Measurements from ENCODE around the gene LRCH3. TPM values are rescaled to one million over a fixed set of nuclear protein-coding genes. Genes with fewer than 3 reads are reported as not detected.

Gene LRCH3
- total RNA-seq, 1 experiment from 2014 or later = 75.8 TPM

DNA sequence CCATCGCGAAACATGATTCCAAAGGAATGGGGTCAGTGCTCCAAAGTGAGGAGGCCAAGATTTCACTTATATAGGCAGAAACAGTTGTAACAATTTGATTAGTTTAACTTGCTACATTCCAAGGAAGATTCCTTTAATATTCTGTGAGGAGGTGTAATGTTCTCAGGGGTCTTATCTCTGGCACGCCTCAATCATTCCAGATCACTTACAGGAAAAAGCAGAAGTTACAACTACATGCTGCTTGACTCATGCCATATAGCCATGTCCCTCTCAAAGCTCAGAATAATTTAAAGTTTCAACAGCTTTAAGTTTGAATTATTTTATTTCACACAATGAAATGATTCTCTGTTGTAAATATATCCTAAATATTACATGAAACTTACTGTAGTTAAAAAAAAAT lies 44.8 kb upstream of the LRCH3 start:
- intact Hi-C loops (cut with micrococcal nuclease; ENCODE audit: unreplicated experiment) (no loop called here), in situ Hi-C loops (cut with HindIII; ENCODE audit: low pct_unique_long_range_greater_than_20kb, low sequenced_read_pairs) (no loop called here)
- no peaks in the 10 kb centered on the region for H3K36me3 ChIP-seq (ENCODE audit: control insufficient read depth, insufficient read depth, low read length)
- no peaks in the 10 kb centered on the region for H3K27me3 ChIP-seq (ENCODE audit: control insufficient read depth, insufficient read depth, low read length)
- ATAC-seq = no peak
- TF ChIP-seq SIN3A (IDR thresholded peaks at IDR 0.05; ENCODE audit: borderline replicate concordance, insufficient read depth, low read depth, low read length) (no peak), POLR2AphosphoS5 (IDR thresholded peaks at IDR 0.05; ENCODE audit: low read depth, low read length) (no peak), TCF7L2 (IDR thresholded peaks at IDR 0.05; ENCODE audit: low read depth, low read length) (no peak)
- TF ChIP-seq, protein P1, sequence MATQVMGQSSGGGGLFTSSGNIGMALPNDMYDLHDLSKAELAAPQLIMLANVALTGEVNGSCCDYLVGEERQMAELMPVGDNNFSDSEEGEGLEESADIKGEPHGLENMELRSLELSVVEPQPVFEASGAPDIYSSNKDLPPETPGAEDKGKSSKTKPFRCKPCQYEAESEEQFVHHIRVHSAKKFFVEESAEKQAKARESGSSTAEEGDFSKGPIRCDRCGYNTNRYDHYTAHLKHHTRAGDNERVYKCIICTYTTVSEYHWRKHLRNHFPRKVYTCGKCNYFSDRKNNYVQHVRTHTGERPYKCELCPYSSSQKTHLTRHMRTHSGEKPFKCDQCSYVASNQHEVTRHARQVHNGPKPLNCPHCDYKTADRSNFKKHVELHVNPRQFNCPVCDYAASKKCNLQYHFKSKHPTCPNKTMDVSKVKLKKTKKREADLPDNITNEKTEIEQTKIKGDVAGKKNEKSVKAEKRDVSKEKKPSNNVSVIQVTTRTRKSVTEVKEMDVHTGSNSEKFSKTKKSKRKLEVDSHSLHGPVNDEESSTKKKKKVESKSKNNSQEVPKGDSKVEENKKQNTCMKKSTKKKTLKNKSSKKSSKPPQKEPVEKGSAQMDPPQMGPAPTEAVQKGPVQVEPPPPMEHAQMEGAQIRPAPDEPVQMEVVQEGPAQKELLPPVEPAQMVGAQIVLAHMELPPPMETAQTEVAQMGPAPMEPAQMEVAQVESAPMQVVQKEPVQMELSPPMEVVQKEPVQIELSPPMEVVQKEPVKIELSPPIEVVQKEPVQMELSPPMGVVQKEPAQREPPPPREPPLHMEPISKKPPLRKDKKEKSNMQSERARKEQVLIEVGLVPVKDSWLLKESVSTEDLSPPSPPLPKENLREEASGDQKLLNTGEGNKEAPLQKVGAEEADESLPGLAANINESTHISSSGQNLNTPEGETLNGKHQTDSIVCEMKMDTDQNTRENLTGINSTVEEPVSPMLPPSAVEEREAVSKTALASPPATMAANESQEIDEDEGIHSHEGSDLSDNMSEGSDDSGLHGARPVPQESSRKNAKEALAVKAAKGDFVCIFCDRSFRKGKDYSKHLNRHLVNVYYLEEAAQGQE (IDR thresholded peaks at IDR 0.05; ENCODE audit: insufficient read depth in 1 of 2, low read depth in 2 of 2, low read length in 1 of 2) = no peak
- TF ChIP-seq, protein P2, sequence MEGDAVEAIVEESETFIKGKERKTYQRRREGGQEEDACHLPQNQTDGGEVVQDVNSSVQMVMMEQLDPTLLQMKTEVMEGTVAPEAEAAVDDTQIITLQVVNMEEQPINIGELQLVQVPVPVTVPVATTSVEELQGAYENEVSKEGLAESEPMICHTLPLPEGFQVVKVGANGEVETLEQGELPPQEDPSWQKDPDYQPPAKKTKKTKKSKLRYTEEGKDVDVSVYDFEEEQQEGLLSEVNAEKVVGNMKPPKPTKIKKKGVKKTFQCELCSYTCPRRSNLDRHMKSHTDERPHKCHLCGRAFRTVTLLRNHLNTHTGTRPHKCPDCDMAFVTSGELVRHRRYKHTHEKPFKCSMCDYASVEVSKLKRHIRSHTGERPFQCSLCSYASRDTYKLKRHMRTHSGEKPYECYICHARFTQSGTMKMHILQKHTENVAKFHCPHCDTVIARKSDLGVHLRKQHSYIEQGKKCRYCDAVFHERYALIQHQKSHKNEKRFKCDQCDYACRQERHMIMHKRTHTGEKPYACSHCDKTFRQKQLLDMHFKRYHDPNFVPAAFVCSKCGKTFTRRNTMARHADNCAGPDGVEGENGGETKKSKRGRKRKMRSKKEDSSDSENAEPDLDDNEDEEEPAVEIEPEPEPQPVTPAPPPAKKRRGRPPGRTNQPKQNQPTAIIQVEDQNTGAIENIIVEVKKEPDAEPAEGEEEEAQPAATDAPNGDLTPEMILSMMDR (IDR thresholded peaks at IDR 0.05) = no peak
- no peak overlapping the region; the same call in 1 of the 2 replicates for H3K27ac ChIP-seq (ENCODE audit: low read length)
- no peak for DNase-seq (ENCODE audit: low read depth, low spot score)
- no TSS peak for BruUV-seq (replicated peaks)
- no peaks in the 10 kb centered on the region for H3K9me3 ChIP-seq (ENCODE audit: control insufficient read depth, insufficient read depth, low read depth, low read length)
- ChIA-PET CTCF (no interaction called here), POLR2A (no interaction called here)
- H3K4me1 ChIP-seq (ENCODE audit: control insufficient read depth, insufficient read depth, low read length) = peaks cover 9% of the 10 kb centered on the region; the same call in 1 of the 2 replicates
- no peak overlapping the region for H3K4me3 ChIP-seq (ENCODE audit: low read depth in 2 of 2, low read length in 2 of 2)

DNA sequence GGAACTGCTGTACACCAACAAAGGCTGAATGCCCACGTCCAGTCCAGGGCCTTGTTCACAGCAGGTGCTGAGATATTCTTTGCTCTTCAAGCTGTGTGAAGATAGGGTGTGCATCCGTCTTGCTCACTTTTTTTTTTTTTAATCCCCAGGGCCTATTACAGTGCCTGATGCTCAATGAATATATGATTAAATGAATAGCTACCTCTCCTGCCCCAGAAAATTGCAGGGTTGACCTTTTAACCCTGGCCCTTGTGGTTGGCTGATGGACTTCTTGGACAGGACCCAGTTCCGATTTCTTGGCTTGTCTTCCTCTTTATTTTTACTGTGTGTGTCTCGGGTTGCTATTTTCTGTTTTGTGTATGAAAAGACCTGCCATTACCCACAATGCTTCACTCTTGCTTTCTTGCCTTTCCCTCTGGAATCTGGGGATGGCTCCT lies 44.2 kb upstream of the LRCH3 start:
- in situ Hi-C loops (cut with HindIII; ENCODE audit: low pct_unique_long_range_greater_than_20kb, low sequenced_read_pairs) = no loop called here
- CTCF ChIA-PET = interaction anchor here (0.6 kb wide), 1 partner anchor 44 kb away, joined by 3 read pairs; no protein-coding TSS in a partner anchor

More for the DNA sequence above, 44.2 kb upstream of the LRCH3 start:
- Histone ChIP-seq H3K4me3 (ENCODE audit: low read depth in 2 of 2, low read length in 2 of 2) (no peak overlapping the region), H3K9me3 (ENCODE audit: control insufficient read depth, insufficient read depth, low read depth, low read length) (no peaks in the 10 kb centered on the region), H3K4me1 (ENCODE audit: control insufficient read depth, insufficient read depth, low read length) (peaks cover 9% of the 10 kb centered on the region; the same call in 1 of the 2 replicates), H3K27ac (ENCODE audit: low read length) (peak overlapping the region; percentile 18; the same call in 1 of the 2 replicates), H3K36me3 (ENCODE audit: control insufficient read depth, insufficient read depth, low read length) (no peaks in the 10 kb centered on the region), H3K27me3 (ENCODE audit: control insufficient read depth, insufficient read depth, low read length) (no peaks in the 10 kb centered on the region)
- POLR2A ChIA-PET = no interaction called here
- TF ChIP-seq, protein P1 (IDR thresholded peaks at IDR 0.05; ENCODE audit: insufficient read depth in 1 of 2, low read depth in 2 of 2, low read length in 1 of 2) = no peak
- no peak for TF ChIP-seq POLR2AphosphoS5 (IDR thresholded peaks at IDR 0.05; ENCODE audit: low read depth, low read length)
- TF ChIP-seq, protein P2 (IDR thresholded peaks at IDR 0.05) = no peak
- no peak for TF ChIP-seq TCF7L2 (IDR thresholded peaks at IDR 0.05; ENCODE audit: low read depth, low read length)
- intact Hi-C loops (cut with micrococcal nuclease; ENCODE audit: unreplicated experiment) = no loop called here
- no TSS peak for BruUV-seq (replicated peaks)
- ATAC-seq (no peak), DNase-seq (ENCODE audit: low read depth, low spot score) (no peak)
